SH-SY5Y (cell line): ENCODE results near the gene ARHGAP45.

ENCODE experiments used
- GATA2 ChIP-seq: IDR thresholded peaks from 2 replicates; pipeline ENCODE4 v1.6.1; 2011; ENCODE audit warnings: mild to moderate bottlenecking, low read depth, low read length
- GATA3 ChIP-seq: IDR thresholded peaks from 2 replicates; pipeline ENCODE4 v1.6.1; 2011; ENCODE audit warnings: low read depth, mild to moderate bottlenecking, low read length, moderate library complexity

DNA sequence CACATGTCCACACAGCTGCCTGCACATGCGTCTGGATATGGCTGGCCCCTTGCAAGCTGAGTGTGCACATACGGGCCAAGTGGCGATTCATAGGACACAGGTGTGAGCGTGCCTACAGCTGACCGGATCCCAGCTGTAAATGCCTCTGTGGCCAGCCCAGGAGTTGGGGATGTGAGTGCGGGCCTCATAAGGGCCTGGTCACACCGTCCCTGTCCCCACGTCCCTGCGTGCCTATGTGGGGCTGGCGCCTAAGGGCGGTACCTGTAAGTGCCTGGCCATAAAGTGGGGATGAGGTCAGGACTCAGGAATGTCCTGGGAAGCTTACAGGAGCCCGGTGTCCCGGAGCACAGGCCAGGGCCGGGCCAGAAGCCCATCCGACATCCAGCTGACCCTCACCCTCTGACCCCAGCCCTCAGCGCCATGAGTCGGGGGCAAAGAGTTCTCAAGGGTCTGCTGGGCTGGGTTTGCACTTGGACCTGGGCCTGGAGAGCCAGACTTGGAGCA lies 1.3 kb upstream of the ARHGAP45 start:
- TF ChIP-seq GATA3 (no peak), GATA2 (no peak)
